Erythroblast (primary cell): ENCODE data around the gene CFAP97.

Experiments
- GATA1 ChIP-seq: IDR thresholded peaks from 2 replicates; pipeline ENCODE4 v1.6.1; 2011; ENCODE audit warnings: low read depth, mild to moderate bottlenecking, control low read depth, low read length, moderate library complexity
- POLR2A ChIP-seq: IDR thresholded peaks from 2 replicates; pipeline ENCODE4 v1.6.1; 2011; ENCODE audit warnings: mild to moderate bottlenecking, low read length

GRCh38 chr4:185218312-185218711, 14.5 kb upstream of the CFAP97 start:
- TF ChIP-seq POLR2A = no peak
- no peak for TF ChIP-seq GATA1
